GM04504 (cell line): ENCODE results near the gene ACOT7.

ENCODE experiments used
- DNase-seq: peaks from one replicate; pipeline ENCODE4 v3.0.0-alpha.2; 2012; ENCODE audit warnings: low read depth

ACOT7 gene

GRCh38 chr1:6360517-6361070 lies 33.0 kb downstream of the ACOT7 start:
- no peak for DNase-seq

DNA sequence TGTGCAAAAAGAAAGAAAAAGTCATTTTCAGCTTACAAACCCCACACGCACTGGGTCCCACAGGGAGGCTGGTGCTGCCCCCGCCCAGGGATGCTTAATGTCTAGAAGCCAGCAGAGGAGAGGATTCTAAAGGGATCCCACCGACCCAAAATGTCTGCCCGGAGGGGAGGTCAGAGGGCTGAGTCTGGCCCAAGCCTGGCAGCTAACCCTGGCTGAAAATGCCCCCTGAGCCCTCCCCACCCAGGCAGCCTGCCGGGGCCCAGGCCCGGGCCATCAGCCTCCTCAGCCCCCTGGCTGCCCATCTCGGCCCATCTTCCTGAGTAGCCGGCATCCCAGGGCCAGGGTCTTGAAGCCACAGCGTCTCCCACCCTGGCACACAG lies 33.5 kb downstream of the ACOT7 start:
- DNase-seq: no peak

- no peak for DNase-seq
Measured at GRCh38 chr1:6359216-6360116, 34.1 kb downstream of the ACOT7 start.

GRCh38 chr1:6358757-6359201 lies 34.8 kb downstream of the ACOT7 start:
- DNase-seq: peak; percentile 48

DNA sequence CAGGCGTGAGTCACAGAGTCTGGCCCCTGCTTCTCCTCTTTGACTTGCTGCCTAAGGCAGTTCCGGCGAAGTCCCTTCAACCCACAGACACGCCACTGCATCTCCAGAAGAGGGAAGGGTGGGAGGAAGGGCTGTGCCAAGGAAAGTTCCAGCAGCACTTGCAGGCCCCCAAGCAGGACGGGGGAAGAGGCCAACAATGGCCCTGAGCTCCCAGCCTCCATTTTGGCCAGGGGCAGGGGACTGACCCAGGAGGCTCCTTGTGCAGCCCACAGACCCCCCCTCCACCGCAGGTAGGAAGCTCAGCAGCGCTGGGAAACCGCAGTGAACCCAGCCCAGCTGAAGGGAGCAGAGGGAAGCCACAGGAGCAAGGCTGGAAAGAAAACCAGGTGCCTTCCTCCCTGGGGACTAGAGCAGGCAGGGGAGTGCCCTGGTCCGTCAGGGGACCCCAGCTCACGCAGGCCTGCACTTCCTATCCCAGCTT lies 35.4 kb downstream of the ACOT7 start:
- DNase-seq: no peak

DNA sequence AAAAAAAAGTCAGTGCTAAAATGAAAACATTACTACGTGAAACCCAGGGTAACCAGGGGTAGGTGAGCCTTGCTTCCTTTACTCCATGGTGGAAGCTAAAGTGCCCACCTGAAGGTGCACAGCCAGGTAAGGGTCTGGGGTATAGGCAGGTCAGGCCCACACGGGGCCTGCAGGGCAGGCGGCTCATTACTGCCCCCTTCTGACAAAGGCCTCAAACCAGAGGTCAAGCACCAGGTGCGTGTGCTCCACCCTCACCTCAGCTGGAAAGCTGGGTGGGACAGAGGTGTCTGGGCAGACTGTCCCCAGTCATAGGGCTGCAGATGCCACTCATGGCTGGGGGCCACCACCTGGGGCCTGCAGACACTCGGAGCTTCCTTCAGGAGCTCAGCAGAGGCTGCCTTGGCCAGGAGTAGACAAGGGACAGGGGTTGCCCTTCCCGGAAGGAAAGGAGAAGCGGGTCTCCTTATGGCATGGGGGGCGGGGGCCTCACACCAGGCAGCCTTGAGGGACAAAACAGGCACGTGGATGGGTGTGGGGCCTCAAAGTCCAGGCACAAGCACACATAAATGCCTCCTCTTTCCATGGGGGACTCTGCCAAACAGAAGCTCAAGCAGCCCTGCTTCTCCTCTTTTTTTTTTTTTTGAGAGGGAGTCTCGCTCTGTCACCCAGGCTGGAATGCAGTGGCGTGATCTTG lies 36.2 kb downstream of the ACOT7 start:
- no peak for DNase-seq

DNA sequence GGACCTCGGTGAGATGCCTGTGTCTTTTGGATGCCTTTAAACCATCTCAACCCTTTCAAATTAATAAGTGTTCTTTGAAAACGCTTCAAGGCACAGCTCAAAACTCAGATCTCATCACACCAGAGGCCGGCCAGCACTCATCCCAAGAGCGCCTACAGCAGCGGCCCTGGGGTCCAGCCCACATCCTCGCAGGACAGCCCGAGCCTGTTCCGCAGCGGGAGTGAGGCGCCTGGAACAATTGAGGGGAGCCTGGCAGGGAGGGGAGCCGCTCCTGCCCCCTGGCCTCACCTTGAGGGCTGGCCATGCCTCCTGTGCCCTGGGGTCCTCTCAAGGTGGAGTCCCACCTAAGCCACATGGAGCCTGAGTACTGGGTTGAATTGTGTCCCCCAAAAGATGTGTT lies 37.9 kb downstream of the ACOT7 start:
- DNase-seq: no peak

- no peak for DNase-seq
Measured at GRCh38 chr1:6354659-6355317, 38.8 kb downstream of the ACOT7 start.

GRCh38 chr1:6353955-6354658 lies 39.5 kb downstream of the ACOT7 start:
- no peak for DNase-seq

GRCh38 chr1:6353619-6353954 lies 40.0 kb downstream of the ACOT7 start:
- DNase-seq: no peak

GRCh38 chr1:6352138-6352563 lies 41.4 kb downstream of the ACOT7 start:
- DNase-seq: no peak

GRCh38 chr1:6351480-6352137 lies 42.0 kb downstream of the ACOT7 start:
- DNase-seq: no peak

GRCh38 chr1:6350416-6351088 lies 43.0 kb downstream of the ACOT7 start:
- no peak for DNase-seq

DNA sequence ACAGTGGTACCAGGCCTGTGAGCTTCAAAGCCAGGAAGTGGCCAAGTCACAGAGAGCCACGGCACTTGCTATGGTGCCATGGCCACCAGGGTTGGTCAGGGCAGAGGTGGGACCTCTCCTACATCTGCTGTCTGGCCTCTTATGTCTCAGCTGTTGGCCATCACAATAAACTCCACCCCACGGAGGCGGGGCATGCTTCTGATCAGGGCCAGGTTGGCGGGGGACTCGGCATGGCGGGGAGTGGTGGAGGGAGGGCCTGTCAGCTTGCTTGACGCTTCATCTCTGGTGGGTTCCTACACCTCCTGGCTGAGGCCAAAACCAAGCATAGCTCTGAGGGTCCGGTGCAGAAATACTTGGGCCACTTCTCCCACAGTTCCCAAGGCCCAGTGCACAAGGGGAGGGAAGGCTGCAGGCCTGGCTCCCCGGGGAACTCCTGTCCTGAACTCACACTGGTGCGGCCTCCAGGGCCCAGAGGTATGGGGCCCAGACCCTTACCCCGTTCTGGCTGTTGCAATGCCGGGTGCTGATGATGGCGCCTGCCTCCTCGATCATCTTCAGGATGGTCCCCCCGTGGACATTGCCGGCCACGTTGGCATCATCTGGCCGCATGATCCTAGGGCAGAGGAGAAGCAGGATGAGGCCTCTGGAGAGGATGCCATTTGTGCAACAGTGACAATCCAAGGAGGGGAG lies 44.2 kb downstream of the ACOT7 start:
- DNase-seq: no peak

GRCh38 chr1:6348511-6349191 lies 44.9 kb downstream of the ACOT7 start:
- DNase-seq: no peak

GRCh38 chr1:6347641-6348487 lies 45.7 kb downstream of the ACOT7 start:
- DNase-seq: no peak

- no peak for DNase-seq
Measured at GRCh38 chr1:6345460-6345859, 48.1 kb downstream of the ACOT7 start.

DNA sequence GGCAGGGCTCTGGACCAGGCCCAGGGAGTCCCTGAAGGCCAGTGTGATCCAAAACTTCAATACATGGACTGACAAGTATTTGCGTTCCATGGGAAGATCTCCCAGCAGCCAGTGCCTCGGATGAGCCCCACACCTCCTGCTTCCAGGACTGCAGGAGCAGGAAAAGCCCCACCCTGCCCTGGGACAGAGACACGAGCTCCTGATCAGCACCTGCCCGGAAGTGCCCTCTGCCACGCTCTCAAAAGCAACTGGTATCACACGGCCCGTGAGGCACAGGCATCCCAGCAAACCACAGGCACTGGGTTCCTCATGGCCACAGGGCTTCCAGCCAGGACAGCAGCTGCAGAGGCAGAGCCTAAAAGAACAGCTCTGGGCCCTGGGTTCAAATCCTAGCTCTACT lies 48.6 kb downstream of the ACOT7 start:
- DNase-seq: no peak
